Measurements from ENCODE around the gene CNOT4.
A peak's percentile ranks its signal among the peaks of the same experiment; 100 is the strongest.
"Not testable (repeated sequence)": the region's sequence is repeated elsewhere in the genome, so short reads cannot be mapped to it uniquely, and the experiment has no call there.

CNOT4 gene

DNA sequence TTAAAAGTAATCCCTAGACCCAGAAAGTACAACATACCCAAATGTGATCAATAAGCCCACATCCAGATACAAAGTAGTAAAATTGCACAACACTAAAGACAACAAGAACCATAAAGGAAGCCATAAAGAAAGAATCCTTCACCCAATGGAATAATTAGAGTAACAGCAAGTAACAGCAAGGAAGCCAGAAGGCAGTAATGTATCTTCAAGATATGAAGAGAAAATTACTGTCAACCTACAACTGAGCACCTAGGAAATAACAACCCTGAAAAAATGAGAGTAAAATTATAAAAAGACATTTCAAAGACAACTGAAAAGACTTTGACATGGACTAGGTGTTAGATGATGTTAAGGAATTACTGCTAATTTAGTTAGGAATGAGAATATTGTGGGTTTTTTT is 60.5 kb downstream of the CNOT4 start:
- DNase-seq = no peak

DNA sequence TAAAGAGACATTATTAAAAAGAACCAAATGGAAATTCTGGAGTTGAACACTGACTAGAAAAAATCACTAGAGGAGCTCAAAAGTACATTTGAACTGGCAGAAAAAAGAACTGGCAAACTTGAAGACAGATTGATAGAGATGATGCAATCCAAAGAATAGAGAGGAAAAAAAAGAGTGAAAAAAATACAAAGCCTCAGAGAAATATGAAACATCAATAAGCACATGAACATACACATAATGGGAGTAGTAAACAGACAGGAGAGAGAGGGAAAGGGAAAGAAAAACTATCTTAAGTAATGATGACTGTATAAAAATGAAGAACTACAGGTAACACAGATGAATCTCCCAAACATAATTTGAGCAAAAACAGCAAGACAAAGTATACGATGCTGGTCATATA is 61.1 kb downstream of the CNOT4 start:
- no peak for DNase-seq

DNA sequence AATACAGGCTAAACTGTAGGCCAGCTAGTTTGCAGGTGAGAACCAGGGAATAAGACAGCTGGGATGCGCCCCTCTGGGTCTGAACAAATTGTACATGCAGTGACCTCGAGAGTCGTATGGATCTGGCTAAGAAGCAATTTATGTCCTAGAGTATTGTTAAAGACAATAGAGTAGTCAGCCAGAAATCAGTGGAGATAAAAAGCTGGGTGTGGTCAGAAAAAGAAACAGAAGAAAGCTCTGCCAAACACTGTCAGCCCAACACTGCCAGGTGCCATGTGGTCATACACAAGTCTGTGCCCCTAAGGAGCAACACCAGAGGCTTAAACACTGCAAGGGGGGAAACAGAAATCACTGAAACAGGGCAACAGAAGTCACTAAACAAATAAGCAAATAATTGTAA is 62.2 kb downstream of the CNOT4 start:
- DNase-seq = peak; percentile 3

DNA sequence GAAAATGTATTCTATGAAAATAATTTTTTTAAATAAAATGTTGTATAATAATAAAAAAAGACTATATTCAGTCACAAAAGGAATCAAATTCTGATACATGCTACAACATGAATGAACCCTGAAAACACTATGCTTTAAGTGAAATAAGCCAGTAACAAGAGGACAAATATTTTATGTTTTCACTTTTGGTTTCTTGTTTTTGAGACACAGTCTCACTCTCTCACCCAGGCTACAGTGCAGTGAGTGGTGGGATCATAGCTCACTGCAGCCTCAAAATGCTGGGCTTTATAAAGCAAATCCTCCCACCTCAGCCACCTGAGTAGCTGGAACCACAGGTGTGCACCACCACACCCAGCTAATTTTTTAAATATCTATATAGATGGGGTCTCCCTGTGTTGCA is 64.2 kb downstream of the CNOT4 start:
- DNase-seq = no peak

DNA sequence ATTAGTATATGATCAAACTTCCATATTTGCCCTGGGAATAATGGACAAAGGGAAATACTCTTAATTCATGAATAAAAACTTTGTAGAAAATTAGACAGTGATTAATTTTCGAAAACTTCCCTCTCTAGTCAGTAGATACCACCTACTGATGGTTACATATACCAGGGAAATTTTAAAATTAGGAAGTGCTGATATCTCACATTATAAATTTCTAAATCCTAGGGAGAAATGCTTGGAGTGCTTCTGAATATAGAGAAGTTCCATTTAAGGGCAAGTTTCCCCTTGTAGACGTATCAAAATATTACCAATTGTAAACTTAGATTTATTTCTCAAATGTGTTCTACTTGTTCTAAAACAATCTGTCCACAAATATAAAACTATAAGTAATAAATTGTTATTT is 64.6 kb downstream of the CNOT4 start:
- not testable (repeated sequence) for DNase-seq

DNA sequence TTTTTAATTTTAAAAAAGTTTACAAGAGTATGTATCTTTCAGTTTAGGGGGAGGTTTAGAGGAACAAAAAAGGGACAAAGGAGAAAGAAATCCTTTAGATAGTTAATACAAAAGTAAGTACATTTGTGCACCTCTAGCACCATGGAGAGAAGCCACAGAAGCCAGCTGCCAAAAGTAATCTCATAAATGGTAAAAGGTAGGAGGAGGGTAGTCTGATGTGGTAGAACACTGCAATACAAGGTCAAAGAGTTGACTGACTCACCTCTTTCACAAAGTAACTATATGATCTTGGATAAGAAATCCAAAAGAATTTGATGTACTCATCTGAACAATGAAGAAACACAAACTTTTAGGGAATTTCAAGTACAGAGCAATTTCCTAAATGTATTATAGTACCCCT is 68.1 kb downstream of the CNOT4 start:
- DNase-seq = no peak

DNA sequence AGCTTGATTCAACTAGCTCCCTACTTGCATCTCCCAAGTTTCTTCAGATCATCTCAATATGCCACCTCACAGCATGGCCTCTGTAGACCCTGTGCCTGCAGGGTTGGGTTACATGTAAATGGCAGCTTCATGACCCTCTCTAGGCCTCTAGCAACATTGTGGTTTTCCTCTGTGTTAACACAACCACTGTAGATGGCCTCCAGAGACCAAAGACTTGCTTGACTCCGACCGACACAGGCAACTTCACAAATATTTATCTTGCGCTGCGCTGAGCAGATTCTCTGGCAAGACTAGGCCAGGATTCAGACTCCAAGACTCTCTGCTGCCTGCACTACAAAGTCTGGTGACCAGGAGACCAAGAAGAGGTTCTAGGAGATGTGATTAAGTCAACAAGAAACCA is 75.9 kb downstream of the CNOT4 start:
- no peak for DNase-seq

DNA sequence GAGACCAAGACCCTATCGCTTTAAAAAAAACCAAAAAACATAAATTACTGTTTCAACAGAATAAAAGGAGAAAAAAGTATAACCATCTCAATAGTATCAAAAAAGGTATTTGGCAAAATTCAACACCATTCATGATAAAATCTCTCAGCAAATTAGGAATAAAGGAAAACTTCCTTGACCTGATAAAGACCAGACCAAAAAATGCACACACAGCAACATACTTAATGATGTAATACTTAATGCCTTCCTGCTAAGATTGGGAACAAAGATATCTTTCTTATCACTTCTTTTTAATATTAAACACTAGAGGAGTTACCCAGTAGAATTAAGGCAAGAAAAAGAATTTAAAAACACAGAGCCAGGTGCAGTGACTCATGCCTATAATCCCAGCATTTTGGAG is 79.3 kb downstream of the CNOT4 start:
- no peak for DNase-seq

DNA sequence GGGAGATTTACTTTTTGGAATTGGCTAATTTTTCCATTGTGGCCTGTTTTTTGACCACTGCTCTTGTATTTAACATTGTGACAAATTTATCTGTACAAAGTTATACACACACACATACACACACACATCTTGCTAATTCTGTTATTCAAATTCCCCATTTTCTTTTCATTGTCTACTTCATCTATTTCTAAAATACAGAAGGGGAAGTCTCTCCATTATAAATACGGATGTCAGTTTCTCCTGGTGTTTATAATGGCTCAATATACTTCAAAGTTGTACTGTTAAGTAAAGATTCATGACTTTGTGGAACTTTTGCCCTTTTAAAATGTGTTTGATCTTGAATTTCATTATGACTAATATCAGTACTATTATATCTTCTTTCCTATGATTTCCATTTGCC is 81.0 kb downstream of the CNOT4 start:
- DNase-seq = no peak

DNA sequence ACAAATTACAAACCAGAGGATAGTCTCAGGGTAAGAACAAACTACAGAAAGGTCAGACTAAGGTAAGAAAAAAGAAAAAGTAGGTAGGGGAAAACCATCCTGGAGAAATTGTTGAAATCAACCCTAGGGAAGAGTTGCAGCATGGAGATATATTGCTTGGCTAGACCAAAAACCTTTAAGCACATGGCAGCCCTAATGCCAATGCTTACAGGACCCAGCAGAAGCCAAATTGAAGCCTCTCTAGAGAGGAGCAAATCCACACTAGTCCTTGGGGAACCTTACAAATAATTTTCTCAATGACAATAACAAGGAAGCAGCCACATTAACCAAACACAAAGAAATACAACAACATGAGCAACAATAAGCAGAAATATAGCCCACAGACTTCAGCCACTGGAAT is 81.9 kb downstream of the CNOT4 start:
- DNase-seq = peak; percentile 15

DNA sequence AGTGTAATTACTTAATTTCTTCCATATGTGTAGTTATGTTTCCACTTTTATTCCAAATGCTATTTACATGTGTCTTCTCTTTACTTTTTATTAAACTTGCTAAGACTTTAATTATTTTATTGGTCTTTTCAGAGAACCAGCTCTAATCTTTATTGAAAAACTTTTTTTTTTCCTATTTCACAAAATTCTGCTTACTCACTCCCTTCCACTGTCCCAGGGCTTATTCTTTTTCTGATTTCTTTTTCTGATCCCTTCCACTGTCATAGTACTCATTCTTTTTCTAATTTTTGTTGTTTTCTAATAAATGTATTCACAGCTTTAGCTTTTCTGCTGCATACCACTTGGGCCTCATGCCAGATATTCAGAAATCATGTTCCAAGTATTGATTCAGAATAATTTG is 82.7 kb downstream of the CNOT4 start:
- DNase-seq = no peak

DNA sequence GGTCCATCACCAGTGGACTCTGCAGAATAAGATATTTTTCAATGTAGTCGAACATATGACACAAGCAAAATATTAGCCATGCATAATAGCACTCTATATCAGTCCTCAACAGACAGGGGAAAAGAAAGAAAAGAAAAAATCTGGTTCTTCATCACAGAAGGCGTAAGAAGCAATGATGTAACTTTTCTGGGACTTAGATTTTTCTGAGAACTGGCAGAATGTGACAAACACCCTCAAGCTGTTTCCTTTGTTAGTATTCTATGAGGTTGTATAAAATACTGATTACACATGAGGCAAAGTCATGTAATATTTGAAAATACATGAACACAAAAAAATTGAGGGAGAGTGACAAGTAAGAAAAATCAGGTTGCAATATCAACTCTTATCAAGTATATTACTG is 84.9 kb downstream of the CNOT4 start:
- DNase-seq = no peak

DNA sequence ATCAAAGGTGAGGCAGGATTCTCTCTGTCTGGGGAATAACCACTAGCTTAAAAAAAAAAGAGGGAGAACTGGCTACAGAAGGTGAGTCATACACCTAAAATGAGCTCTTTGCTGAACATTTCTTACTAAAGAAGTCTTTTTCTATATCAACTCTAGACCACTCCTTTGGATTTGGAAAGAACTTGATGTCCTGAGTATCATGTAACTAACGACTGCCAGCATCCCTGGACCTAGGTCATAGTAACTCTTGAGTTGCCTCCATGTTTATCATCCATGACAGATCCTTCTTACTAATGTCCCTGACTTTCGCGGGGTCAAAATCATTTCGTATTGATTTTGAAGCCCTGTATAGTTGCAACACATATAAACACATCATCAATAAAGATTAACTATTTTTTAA is 89.1 kb downstream of the CNOT4 start:
- no peak for DNase-seq

DNA sequence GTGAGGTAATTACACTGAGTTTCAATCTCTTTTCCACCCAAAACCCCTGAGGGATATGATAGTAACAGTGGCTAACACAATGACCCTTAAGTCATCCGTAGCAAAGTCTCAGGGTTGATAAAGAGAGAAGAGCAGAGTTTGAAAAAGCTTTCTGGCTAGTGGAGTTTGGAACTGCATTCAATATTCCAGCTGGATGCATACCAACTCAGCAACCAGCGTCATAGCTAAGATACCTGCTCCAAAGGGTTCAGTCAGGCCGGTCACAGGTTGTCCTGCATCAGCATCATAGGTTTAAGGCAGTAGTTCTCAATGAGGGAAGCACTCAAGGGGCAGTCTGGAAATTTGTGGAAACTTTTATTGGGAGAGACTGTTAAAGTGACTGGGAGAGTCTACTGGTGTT is 93.5 kb downstream of the CNOT4 start:
- DNase-seq = no peak

DNA sequence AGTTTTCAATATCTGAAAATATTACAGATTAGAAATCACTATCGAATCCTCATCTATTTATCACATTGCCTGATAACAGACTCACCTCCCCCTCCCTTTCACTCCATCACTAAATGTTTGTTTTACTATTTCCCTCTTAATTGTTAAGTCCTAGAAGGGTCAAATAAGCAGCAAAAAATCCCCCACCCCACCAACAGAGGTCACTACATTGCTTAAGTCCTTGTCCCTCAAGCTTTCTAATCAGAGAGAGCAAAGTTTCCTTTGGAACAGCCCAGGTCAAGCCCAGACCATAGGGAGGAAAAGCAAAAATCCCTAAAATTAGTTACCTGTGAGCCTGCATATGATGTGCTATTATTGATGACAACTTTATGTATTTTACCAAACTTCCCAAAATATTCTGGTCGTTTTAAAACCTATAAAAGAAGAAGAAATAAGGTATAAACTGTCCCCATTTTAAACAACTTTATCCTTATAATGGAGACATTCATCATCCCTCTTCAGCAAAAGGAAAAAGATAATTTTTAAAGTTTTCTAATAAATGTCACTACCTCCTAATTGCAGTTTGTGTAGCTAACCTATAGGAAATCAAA is 95.0 kb downstream of the CNOT4 start:
- no peak for DNase-seq

DNA sequence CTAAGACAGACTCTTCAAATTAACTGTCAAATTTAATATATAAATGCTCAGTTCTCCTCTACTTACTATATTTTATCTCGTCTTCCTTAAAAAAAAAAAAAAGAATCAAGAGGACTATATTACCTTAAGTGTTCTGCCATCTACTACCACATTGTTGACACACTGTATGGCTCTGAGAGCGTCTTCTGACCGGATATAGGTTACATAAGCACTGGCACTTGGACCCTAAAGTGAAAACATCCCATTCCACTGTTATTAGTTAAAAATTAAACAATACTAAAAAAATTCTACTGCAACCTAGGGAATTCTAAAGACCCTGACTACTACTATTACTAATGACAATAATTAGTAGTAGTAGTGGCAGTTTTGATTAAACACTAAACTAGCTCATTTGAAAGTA is 95.7 kb downstream of the CNOT4 start:
- no peak for DNase-seq

DNA sequence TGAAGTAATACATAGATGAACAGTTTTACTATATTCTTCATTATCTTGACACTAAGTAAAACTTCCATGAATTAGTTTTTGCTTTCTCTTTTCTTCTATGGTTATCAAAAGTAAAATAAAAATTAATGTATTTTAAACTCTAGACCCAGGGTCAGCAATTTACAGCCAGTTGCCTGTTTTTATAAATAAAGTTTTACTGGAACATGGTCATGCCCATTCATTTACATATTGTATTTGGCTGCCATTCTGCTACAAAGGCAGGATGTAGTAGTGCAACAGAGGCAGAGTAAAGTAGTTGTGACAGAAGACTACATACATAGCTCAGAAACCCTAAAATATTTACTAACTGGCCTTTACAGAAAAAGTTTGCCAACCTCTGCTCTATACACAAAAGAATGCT is 98.8 kb downstream of the CNOT4 start:
- no peak for DNase-seq

DNA sequence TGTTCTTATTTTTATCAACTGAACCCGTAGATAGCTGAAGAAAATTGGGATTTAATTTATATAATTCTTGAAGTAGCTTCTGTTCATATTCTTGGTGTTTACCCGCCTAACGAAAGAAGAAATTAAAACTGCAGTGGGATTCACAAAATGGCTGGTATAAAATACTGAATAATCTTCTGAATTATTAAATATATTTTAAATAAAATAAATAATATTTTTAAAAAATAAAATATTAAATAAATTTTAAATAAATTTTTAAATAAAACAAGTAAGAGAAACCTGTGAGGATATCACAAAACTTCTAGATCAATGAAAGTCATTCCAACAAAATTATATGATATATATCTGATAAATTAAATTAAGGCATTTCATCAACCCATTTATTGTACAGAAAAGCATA is 99.4 kb downstream of the CNOT4 start:
- DNase-seq = no peak

DNA sequence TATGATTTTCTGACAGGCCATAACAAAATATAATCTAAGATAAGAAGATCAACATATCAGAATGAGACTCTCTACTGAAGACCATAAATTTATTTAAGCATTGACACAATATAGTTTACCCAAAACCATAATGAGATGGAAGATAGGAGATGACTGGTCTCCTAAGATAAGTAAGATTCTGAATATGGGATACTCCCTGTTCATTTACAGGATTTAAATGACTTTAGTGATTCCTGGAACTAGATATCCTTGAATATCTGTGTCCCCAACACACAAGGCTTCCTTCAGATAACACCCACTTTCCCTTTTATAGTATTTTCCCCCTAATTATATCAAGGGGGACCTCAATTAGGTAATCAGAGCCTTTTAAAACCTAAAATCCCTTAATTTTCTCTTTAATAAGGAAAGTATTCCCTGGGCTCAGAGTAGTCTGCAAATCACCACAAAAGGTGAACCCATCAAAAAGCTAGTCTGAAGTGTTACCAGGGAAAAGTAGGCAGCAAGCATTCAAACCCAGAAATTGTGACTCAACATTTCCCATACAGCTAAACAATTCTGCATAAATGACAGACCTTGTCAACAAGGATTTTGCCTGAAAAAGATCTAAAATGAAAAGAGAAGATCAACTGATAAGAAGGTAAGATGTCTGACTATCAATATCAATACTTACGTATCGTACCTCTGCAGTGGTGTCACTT is 99.9 kb downstream of the CNOT4 start:
- no peak for DNase-seq

DNA sequence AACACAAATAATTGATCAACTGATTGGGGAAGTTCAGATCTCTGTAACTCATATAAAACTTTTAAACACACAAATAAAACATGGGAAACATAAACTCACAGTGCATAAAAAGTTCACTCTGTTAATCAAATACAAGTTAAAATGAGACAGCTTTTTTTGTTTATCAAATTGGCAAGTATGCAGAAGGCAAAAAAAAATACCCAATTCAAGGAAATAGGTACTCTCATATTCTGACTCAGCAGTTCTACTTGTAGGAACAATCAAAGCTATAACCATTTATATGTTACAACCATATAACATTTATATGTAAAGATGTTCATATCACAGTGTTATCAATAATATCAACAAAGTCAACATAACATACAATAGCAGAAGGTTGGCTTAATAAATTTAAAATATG is 102.0 kb downstream of the CNOT4 start:
- DNase-seq = no peak

DNA sequence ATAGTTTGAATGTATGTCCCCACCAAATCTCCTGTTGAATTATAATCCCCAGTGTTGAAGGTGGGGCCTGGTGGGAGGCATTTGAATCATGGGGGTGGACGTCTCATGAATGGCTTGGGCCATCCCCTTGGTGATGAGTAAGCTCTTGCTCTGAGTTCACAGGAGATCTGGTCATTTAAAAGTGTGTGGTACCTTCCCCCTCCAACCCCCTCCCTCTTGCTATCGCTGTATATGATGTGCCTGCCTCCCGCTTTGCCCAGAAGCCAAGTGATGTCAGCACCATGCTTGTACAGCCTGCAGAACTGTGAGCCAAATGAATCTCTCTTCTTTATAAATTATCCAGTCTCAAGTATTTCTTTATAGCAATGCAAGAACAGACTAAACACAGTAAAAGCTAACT is 103.0 kb downstream of the CNOT4 start:
- no peak for DNase-seq

DNA sequence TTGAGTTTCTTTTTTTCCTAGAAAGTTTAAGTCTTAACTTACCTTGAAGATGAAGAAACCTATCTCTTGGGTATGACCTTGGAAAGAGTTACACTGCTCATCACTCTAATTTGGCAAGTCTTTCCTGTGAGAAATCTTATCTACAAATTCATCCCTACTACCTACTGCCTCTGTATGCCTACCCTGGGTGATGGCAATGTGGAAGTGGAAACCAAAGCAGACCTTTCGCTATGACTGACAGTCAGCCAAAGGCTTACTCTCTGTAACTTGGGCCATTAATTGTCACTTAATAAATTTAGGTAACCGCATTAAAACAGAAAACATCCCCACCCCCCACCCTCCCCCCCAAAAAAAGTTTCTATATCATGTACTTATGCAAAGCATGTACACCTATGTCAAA is 103.9 kb downstream of the CNOT4 start:
- DNase-seq = no peak

DNA sequence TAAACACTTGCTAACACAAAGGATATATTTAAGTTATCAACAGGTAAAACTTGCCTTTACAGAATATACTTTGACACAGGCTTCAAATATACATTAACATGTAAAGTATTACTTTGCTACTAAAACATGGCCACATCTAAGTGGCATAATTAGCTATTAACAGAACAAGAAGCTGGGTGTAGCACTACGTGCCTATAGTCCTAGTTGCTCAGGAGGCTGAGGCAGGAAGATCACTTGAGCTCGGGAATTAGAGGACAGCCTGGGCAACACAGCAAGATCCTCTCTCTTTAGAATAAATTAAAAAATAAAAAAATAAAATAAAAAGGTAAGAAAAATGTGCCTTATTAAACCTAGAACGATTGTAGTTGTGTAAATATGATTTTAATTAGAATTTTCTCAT is 106.6 kb downstream of the CNOT4 start:
- no peak for DNase-seq

DNA sequence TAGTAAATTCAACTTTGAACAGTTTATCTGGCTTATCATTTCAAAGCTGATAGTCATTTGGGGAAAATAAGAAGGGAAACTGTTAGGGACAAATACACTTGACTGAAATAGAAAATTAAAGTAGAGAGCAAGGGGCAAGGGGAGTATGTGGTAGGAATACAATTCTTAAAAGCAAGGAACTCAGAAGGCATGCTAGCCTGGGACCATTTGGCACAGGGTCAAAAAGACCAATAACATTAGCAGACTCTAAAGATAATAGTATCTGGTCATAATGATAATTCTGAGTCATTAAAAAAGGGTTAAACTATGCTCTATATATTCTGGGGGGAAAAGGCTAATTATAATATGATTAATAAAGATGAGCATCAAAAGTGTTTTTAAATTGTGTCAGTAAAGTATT is 112.2 kb downstream of the CNOT4 start:
- DNase-seq = no peak

DNA sequence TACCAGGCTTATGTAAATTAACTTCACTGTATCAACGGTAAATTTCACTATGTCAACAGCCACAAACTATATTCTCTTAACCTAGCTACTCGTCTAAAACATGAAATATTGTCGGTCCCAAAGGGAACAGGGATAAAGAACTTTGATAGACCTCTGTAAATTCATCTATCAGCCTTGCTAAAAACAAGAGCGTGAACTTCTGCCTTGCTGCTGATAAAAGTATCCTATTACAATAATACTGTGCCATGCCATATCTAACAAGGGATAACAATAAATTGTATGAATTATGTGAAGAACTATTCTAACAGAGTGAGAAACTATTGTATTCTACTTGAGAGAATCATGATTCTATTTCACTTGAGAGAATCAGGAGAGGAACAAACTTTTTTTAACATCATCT is 117.2 kb downstream of the CNOT4 start:
- peak; percentile 63 for DNase-seq

Measured in NCI-H1436 (cell line).